PC-9 (cell line): ENCODE measurements around the gene SCO1. TPM values are rescaled to one million over a fixed set of nuclear protein-coding genes. Genes with fewer than 3 reads are reported as not detected.

ENCODE experiments used
- BruUV-seq: library from RNA; stranded (reverse); fragments of 400-500 nt; replicated peaks from 2 replicates; lab custom pipeline; 2021; lab: Mats Ljungman, UMichigan
- CTCF ChIA-PET: fragments of 300-600 bp; sonication (Branson Sonifier 250); formaldehyde crosslinking; loops from one replicate; lab custom pipeline; 2022; ENCODE audit warnings: antibody characterized with exemption; lab: Charles Lee
- POLR2A ChIA-PET: fragments of 300-600 bp; sonication (Branson Sonifier 250); formaldehyde crosslinking; loops from one replicate; lab custom pipeline; 2022; ENCODE audit warnings: antibody characterized with exemption; ENCODE audit not compliant: unreplicated experiment; lab: Charles Lee
- DNase-seq, 2 experiments: peaks; one replicate each; pipeline versions ENCODE4 v3.0.0 to v3.0.0-alpha.2; 2015 to 2022; ENCODE audit warnings: mixed read lengths in 1 of 2
- H2AFZ ChIP-seq: fragments of 200-600 bp; sonication (generic); 2 replicates; pipeline ENCODE4 v1.8.1; 2017; ENCODE audit warnings: antibody characterized with exemption
- H3F3A ChIP-seq: fragments of 200-600 bp; sonication (generic); 2 replicates; pipeline ENCODE4 v1.8.1; 2017; ENCODE audit warnings: antibody characterized with exemption, mild to moderate bottlenecking, low read depth; ENCODE audit not compliant: insufficient read depth
- H3K27ac ChIP-seq: fragments of 200-600 bp; sonication (generic); 2 replicates; pipeline ENCODE4 v1.6.1; 2016; ENCODE audit warnings: mixed run types
- H3K27me3 ChIP-seq: fragments of 200-600 bp; sonication (generic); 2 replicates; pipeline ENCODE4 v1.6.1; 2016; ENCODE audit warnings: low read depth, mixed run types; ENCODE audit not compliant: insufficient read depth
- H3K36me3 ChIP-seq: fragments of 200-600 bp; sonication (generic); 2 replicates; pipeline ENCODE4 v1.6.1; 2016; ENCODE audit warnings: low read depth, mixed run types
- H3K4me1 ChIP-seq: fragments of 200-600 bp; sonication (generic); replicated peaks from 2 replicates; pipeline ENCODE4 v1.6.1; 2016; ENCODE audit warnings: mixed run types; ENCODE audit not compliant: insufficient read depth
- H3K4me2 ChIP-seq: fragments of 200-600 bp; sonication (generic); 2 replicates; pipeline ENCODE4 v1.6.1; 2017; ENCODE audit warnings: mixed run types
- H3K4me3 ChIP-seq: fragments of 200-600 bp; sonication (generic); 2 replicates; pipeline ENCODE4 v1.6.1; 2016; ENCODE audit warnings: mixed run types
- H3K79me2 ChIP-seq: fragments of 200-600 bp; sonication (generic); 2 replicates; pipeline ENCODE4 v1.6.1; 2017; ENCODE audit warnings: low read depth, mixed run types
- H3K9me2 ChIP-seq: fragments of 200-600 bp; sonication (generic); 2 replicates; pipeline ENCODE4 v1.8.1; 2017; ENCODE audit warnings: mild to moderate bottlenecking; ENCODE audit not compliant: insufficient read depth
- H3K9me3 ChIP-seq: fragments of 200-600 bp; sonication (generic); 2 replicates; pipeline ENCODE4 v1.8.1; 2016; ENCODE audit warnings: low read depth; ENCODE audit not compliant: insufficient read depth
- H4K20me1 ChIP-seq: fragments of 200-600 bp; sonication (generic); 2 replicates; pipeline ENCODE4 v1.8.1; 2017; ENCODE audit not compliant: insufficient read depth
- CTCF ChIP-seq: fragments of 200-600 bp; sonication (generic); conservative IDR thresholded peaks from 2 replicates; pipeline ENCODE4 v1.6.1; 2017; ENCODE audit warnings: mixed run types, antibody characterized with exemption, mild to moderate bottlenecking, moderate library complexity
- EZH2 ChIP-seq: fragments of 200-600 bp; sonication (generic); IDR thresholded peaks from 2 replicates; pipeline ENCODE4 v1.8.0; 2017; ENCODE audit warnings: antibody characterized with exemption, low read depth
- intact Hi-C: fragments of 100-400 bp; cut with micrococcal nuclease; formaldehyde crosslinking; loops from one replicate; pipeline ENCODE4 v1.10.0; 2022; ENCODE audit not compliant: unreplicated experiment
- total RNA-seq: library from RNA; stranded (reverse); gene quantifications from 2 replicates; pipeline ENCODE4 v1.2.3, GENCODE V29; 2021

Gene SCO1
- total RNA-seq, 1 experiment from 2014 or later: 39.6 TPM

DNA sequence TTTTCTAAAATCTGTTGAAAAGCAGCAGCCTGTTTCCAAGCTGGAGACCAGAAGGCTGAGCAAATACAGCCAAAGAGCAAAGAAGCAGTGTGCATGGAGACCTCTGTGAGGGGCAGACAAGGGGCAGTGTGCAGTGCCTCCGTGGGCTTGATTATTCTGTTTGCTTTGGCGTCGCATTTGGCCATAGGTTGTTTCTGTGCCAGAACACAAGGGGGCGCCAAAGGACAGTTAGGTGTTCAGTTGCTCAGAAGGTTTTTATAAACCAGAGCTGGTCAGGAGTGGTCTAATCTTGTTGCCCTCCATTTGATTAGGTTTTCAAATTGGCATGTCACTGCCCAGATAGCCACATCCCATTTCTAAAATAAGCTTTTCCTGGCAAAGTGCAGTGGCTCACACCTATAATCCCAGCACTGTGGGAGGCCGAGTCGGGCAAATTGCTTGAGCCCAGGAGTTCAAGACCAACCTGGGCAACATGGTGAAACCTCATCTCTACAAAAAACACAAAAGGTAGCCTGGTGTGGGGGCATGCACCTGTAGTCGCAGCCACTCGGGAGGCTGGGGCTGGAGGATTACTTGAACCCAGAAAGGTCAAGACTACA lies 50.8 kb downstream of the SCO1 start:
- intact Hi-C loops: loop anchor here (1.0 kb wide), 1 partner anchor 199 kb away; no protein-coding TSS in a partner anchor
- no TSS peak for BruUV-seq

DNA sequence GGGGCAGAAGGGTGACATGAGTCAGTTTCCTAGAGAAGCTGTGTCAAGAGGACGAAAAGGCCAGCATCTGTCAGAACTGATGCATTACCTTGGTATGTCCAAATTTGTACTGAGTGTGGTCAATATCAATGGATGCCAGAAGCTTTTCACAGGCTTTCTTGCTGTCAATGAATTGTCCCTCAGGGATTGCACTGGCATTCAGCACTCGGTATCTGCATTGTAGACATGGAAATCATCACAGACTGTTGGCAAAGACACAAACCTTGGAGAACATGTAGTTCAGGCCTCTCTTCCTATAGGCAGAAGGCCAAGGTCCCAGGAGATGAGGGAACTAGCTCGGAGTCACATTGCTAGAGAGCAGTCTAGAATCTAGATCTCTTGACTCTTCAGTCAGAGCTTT lies 56.9 kb downstream of the SCO1 start:
- Histone ChIP-seq H3K27ac (no peak overlapping the region), H3F3A (no peaks in the 10 kb centered on the region), H3K79me2 (no peaks in the 10 kb centered on the region), H3K4me1 (no peaks in the 10 kb centered on the region), H4K20me1 (no peaks in the 10 kb centered on the region), H3K4me2 (no peak overlapping the region), H3K36me3 (no peaks in the 10 kb centered on the region), H3K9me2 (no peaks in the 10 kb centered on the region), H3K27me3 (peaks cover 67% of the 10 kb centered on the region), H3K9me3 (no peaks in the 10 kb centered on the region), H2AFZ (no peak overlapping the region), H3K4me3 (no peak overlapping the region)
- TF ChIP-seq EZH2 (no peak), CTCF (no peak)
- BruUV-seq: no TSS peak
- intact Hi-C loops: no loop called here
- DNase-seq: no peak
- CTCF ChIA-PET: interaction anchor here (0.6 kb wide), 1 partner anchor 24 kb away, joined by 3 read pairs; no protein-coding TSS in a partner anchor
- POLR2A ChIA-PET: no interaction called here

More for the DNA sequence above, 50.8 kb downstream of the SCO1 start:
- Histone ChIP-seq H3K27me3 (peaks cover 58% of the 10 kb centered on the region), H3K4me3 (no peak overlapping the region), H3K79me2 (no peaks in the 10 kb centered on the region), H3K4me1 (no peaks in the 10 kb centered on the region), H3K36me3 (no peaks in the 10 kb centered on the region), H3F3A (no peaks in the 10 kb centered on the region), H3K9me3 (no peaks in the 10 kb centered on the region), H3K9me2 (no peaks in the 10 kb centered on the region), H4K20me1 (no peaks in the 10 kb centered on the region), H3K4me2 (no peak overlapping the region), H2AFZ (no peak overlapping the region), H3K27ac (no peak overlapping the region)
- ChIA-PET CTCF (interaction anchor here (0.6 to 1.1 kb wide), 2 partner anchors 32 to 199 kb away, joined by 3 read pairs; no protein-coding TSS in a partner anchor), POLR2A (no interaction called here)
- DNase-seq: peak in 1 of 2 experiments; percentile 58
- TF ChIP-seq CTCF (peak; percentile 79), EZH2 (no peak)

- no peaks in the 10 kb centered on the region for H3F3A ChIP-seq
- no TSS peak for BruUV-seq
- TF ChIP-seq EZH2: no peak
- TF ChIP-seq CTCF: no peak
- DNase-seq: no peak
- H3K9me2 ChIP-seq: no peaks in the 10 kb centered on the region
- intact Hi-C loops: no loop called here
- H3K4me3 ChIP-seq: no peak overlapping the region
- POLR2A ChIA-PET: no interaction called here
- H3K79me2 ChIP-seq: no peaks in the 10 kb centered on the region
- H3K27me3 ChIP-seq: peaks cover 76% of the 10 kb centered on the region
- no peaks in the 10 kb centered on the region for H4K20me1 ChIP-seq
- H3K27ac ChIP-seq: no peak overlapping the region
- H3K4me1 ChIP-seq: no peaks in the 10 kb centered on the region
- no peaks in the 10 kb centered on the region for H3K9me3 ChIP-seq
- no peak overlapping the region for H3K4me2 ChIP-seq
- no peak overlapping the region for H2AFZ ChIP-seq
- CTCF ChIA-PET: no interaction called here
- H3K36me3 ChIP-seq: no peaks in the 10 kb centered on the region
These were observed 59.2 kb downstream of the SCO1 start for GRCh38 chr17:10638151-10638550.
